GM10847 (cell line): ENCODE data around the gene RALBP1.

Experiments
- POLR2A ChIP-seq: IDR thresholded peaks from 2 replicates; pipeline ENCODE4 v1.6.1; 2011; ENCODE audit not compliant: insufficient read length; ENCODE audit errors: extremely low read depth

Gene RALBP1

DNA sequence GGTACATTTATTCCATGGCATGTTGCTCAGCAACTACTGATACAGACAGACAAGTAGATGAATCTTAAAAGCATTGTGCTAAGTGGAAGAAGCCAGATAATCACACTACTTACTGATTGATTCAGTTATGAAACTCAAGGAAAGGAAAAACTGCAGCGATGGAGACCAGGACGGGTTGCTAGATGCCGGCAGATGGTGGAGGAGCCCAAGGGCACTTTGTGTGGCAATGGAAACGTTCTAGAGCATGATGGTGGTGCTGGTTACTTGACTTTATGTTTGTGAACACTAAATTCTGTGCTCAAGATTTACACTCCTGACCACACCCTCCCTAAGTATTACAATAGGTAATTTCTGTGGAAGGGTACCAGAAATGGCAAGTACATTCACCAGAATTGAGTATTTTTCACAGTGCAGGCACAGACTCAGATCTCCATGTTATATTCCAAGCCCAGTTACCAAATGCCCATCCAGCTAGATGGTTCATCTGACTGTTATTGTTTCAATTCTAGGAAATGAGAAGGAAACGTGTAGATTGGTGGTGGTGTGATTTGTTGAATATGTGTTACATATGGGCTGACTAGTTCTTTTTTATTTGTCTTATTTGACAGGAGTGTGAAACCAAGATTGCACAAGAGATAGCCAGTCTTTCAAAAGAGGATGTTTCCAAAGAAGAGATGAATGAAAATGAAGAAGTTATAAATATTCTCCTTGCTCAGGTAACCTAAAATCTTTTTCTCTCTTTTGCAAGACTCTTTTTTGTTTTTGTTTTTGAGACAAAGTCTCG, 55.1 kb downstream of the RALBP1 start:
- TF ChIP-seq POLR2A, result no peak

DNA sequence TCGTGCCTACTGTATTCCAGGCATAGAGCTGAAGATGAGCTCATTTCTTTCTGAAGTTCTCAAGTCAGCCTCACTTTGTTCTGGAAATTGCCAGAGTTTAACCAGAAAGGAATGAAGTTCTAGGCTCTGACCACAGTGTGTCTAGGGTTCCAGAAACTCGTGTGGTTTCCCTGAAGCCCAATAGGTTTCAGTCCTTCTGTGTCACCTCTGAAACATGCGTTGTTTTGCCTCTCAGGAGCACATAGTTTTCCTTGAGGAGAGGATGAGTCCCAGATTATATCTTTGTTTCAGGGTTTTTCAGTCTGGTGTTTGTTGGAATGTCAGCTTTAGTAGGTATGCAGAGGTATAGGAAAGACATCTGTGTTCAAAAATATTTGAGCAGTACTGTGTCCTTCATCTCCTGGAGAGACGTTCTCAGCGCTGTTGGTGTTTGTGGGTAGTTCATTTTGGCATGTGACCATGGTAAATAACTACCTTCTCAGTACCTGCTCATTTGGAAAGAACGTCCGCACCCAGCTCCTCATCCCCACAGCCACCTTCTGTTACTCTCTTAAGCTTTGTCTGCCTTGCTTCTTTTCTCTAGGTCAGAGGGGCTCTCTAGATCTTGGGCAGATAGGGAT, 56.6 kb downstream of the RALBP1 start:
- TF ChIP-seq POLR2A, result no peak

DNA sequence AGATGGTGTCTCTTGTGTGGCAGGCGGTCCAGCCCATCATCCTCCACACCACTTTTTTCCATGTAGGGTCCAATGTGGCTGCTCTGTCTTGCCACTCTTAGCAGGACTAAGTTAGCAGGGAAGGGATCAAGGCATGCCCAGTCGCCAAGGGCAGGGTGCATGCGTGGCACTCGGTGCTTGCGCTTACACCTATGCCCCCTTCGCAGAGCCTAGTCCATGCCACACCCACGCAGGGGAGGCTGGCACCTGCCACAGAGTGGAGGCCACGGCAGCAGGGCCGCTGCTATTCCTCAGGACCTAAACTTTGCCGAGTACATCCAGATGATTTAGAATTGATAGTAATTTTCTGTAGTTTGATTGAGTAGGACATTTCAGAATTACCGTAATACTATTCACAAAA, 59.5 kb downstream of the RALBP1 start:
- no peak for TF ChIP-seq POLR2A

DNA sequence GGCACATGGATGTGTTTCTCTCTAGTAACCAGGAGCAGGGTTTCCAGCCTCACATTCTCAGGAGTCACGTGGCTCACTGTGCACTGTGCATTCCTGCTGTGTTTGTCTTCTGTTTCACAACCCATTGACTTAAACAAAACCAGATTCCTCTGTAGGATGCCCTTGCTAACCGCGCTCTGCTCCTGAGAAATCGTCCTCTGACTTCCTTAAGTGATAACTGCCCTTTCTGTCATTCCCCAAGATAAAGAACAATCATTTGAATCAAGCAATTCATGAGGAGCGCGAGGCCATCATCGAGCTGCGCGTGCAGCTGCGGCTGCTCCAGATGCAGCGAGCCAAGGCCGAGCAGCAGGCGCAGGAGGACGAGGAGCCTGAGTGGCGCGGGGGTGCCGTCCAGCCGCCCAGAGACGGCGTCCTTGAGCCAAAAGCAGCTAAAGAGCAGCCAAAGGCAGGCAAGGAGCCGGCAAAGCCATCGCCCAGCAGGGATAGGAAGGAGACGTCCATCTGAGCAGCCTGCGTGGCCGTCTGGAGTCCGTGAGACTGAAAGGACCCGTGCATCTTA, 60.2 kb downstream of the RALBP1 start:
- TF ChIP-seq POLR2A, result no peak

DNA sequence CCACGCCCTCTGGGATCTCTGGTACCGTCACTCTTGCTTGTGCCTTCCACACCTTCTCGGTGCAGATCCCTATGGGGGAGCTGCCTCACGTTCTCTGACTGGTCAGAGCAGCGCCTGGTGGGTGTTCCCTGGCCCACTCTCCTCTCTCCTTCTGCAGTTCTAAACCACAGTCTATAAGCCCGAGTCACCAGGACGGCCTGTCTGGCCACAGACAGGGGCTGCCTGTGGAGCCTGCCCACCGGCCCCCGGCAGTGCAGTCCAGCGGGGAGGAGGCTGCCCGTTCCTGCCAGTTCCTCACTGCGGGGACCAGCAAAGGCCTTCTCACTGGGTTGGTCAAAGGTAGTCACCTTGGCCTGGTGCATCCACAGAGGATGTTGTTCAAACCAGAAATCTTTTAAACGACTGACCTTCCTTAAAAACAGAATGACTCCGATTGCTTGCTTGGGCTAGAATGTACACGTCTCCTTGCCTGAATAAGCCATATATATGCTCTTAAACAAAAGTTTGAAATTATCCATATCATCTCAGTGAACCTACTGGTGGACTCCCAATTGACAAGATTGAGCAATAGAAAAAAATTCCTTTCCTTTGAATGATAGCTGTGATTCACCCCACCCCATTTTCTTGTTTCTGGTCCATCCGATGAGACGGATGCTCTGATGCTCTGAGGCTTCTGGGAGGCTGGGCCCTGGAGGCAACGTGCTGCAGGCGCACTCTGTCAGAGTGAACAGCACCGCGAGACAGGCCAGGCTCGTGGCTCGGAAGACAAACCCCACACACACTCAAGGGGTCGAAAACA, 61.2 kb downstream of the RALBP1 start:
- no peak for TF ChIP-seq POLR2A

DNA sequence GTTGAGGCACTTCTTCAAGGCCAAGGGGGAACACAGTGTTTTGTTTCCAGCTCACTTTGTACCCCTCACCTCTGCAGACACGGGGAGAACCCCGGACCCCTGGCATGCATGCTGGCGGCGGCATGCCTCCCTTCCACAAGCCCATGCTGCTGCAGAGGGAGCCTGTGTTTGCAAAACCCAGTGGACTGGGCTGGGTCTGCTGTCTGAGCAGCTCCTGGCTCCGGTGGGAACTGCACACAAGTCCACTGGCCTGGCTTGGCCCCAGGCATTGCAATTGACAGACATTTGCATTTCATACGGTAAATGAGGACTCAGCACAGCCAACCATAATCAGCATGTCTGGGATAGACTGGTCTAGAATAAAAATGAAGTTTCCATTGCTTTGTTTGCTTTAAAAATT, 62.4 kb downstream of the RALBP1 start:
- TF ChIP-seq POLR2A, result no peak

DNA sequence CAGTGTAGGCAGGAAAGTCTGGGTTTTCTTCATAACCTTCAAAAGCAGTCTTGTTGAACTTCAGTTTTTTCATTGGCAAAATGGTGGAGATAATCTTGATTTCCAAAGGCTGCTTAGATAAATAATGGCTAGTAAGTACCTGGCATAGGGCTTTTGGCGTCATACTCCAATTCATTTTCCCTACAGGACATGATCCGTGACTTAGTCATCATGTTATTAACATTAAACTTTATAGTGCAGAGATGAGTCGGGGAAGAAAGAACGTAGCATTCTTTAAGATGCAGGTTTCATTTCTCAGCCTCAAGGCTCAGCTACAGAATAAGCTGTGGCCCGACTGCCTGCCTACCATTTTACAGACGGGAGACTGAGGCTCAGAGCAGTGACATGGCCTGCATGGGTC, 64.0 kb downstream of the RALBP1 start:
- TF ChIP-seq POLR2A, result no peak

DNA sequence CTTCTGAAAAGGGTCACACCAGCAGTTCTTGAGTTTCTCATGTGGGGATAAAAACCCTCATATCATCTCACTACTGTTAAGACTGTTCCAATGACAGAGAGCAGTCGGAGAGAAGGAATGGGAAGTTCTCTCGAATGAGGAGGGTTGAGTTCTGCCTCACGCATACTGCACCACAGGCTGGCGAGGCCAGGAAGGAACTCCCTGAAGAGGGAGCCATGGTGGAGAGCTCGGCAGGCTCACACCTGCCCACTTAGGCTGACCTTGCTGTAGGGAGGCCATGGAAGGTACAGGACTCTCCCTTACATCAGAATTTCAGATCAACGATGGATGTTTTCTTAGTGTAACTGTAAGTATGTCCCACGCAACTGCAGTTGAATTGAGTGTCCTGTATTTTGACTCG, 64.6 kb downstream of the RALBP1 start:
- TF ChIP-seq POLR2A, result no peak

DNA sequence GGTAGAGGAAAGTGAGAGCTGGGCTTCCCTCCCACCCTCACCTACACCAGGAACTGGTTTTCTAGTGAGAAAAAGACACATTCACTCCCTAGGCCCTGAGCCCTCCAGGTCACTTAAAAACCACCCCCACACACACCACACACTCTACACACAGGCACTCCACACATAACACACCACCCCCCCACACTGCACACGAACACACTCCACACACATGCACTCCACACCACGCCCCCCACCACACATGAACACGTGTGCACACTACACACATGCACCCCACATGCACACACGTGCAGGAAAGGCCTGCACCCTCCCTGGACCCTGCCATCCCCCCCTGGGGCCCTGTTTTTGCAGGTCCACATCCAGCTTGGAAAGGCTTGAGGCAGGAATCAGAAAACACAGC, 67.6 kb downstream of the RALBP1 start:
- no peak for TF ChIP-seq POLR2A

DNA sequence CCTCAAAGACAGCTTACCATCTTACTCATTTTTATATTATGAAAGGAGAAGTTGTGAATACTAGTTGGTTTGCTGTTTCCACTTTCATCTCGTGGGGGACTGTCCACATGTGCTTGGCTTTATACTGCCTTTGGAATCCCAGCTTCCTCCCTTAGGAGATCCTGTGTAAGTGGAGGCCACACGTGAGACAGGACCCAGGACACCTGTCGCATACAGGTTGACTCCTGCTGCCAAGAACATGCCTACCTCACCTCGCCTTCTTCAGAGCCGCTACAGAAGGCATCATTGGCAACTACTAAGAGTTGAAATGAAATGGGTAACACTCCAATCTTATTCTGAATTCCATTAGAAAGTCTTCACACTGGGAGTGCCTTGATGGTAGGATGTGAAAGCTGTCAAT, 69.7 kb downstream of the RALBP1 start:
- TF ChIP-seq POLR2A, result no peak

DNA sequence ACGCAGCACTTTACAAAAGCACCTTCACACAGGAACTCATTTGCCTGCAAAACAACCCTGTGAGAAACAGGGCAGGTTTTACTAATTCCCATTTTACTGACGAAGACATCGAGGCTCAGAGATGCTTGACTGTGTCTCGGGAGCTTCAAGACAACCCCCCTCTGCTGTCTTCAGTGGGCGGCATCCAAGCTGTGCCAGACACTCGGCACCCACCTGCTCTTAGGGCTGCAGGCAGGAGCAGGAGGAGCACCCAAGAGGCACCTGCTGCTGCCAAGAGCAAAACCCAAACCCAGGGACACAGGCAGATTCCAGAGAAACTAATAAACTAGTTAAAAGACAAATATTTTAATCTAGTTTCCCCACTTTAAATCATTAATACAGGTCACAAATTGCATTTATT, 71.2 kb downstream of the RALBP1 start:
- TF ChIP-seq POLR2A, result no peak

DNA sequence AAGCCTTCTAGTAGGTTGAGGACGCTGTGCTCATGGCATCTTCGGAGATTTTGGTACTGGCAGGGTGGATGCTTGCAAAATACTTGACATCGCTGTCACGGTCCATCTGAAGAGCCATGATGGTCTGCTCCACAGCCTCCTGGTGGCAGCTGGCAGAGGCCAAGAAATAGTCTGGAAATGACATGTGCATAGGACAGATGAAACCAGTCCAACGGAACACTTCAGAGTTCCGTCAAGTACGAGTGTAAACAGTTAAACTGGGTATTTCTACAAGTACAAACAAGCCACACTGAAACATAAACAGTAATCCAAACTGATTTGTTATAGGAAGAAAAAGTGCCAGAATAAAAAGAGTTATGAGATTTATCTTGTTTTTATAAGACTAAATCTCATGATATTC, 72.5 kb downstream of the RALBP1 start:
- TF ChIP-seq POLR2A, result no peak

DNA sequence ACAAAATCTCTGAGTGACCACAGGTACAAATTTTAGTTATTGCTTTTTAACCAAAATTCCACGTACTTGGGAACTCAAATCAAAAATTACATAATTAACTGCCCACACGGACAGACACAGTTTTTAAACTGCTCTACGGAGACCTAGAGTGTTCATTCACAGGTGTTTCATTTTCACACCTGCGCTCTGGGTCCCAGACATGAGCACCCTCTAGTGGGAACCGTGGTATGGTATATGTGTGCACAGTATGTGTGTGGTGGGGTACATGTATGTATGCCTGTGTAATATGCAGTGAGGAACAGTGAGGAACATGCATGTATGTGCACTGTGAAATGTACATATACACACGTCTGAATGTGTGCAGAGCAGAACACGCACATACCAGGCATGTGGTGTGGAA, 74.1 kb downstream of the RALBP1 start:
- no peak for TF ChIP-seq POLR2A

DNA sequence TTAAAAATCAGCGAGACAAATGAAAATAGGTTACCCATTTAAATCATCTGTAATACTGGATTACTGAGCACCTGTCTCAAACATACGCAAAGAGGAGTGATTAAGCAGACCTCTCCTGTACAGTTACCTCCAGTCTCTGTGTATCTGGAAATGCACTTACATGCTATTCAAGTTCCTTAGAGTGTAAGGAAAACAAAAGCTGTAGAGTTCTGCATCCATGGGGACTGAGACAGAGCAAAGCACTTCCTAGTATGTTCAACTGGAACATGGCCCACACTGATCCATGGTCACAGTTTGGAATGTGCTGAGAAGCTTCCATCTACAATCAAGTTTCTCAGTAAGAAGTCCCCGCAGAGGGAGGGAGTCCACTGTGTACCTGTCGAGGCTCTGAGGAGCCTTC, 75.1 kb downstream of the RALBP1 start:
- no peak for TF ChIP-seq POLR2A

DNA sequence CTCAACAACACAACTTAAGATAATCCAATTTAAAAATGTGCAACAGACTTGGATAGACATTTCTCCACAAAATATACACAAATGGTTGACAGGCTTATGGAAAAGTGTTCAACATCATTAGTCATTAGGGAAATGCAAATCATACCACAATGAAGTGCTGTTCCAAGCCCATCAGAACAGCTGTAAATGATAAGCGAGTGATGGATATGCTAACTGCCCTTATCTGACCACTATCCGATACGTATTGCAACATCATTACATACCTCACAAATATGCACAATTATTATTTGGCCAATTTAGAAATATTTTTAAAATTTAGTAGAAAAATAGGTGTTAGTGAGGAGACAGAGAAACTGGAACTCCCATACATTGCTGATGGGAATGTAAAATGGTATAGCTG, 76.9 kb downstream of the RALBP1 start:
- TF ChIP-seq POLR2A, result no peak

DNA sequence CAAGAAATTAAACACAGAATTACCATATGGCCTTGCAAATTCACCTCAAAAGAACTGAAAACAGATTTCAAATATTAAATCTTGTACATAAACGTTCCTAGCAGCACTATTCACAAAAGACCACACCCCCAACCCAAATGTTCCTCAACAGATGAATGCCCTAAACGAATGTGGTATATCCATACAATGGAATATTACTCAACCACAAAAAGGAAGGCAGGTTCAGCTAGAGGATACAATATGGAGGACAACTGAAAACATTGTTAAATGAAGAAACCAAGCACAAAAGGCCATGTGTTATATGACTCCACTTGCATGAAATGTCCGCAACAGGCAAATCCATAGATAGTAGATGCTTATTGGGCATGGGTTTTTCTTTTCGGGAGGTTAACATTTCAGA, 77.3 kb downstream of the RALBP1 start:
- no peak for TF ChIP-seq POLR2A
